ENCODE measurements around the gene MYL11. TPM values are rescaled to one million over a fixed set of nuclear protein-coding genes. Genes with fewer than 3 reads are reported as not detected.
A peak's percentile ranks its signal among the peaks of the same experiment; 100 is the strongest.

Gene MYL11
- total RNA-seq, 6 experiments from 2014 or later, result 0.77 to 1.2 (median 0.82) TPM; not detected in 3

DNA sequence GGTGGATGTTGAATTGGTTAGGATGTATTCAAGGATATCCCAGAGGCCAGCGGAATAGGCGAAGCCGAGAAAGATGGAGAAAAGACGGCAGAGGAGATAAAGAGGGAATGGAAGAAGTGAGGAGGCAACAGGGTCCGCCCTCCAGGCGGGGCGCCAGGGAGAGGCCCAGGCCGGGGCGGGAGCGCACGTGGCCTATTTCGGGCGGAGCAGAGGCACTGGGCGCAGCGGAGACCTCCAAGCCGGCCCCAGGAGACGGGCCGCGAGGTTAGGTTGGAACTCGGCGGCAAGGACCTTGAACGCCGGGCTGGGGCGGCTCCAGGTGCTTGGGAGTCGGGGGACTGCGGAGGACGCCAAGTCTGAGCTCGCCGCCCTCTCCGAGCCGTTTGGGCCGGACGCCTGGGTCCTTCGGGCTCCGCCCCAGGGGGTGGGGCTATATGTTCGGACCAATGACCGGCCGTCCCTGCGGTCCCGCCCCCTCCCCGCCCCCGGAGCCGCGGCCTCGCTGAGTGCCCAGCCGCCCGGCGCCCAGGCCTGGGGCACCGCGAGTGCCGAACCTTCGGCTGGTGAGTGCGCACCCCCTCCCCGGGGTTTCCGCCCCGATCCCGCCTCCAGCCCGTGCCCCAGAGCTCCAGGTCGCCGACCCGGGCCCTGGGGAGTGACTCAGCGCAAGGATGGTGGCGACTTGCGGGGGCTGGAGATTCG lies 32.7 kb downstream of the MYL11 start, which contains the start of gene ZNF771:
ZNF771 (plus strand) TSS at position 505 of the 702 bp plus-strand sequence. CDS start 448 bp downstream, outside the sequence.
- H3K27ac Mint-ChIP-seq, result peak within 1 kb of the TSS; percentile 84
- peaks cover 1% of the 10 kb centered on the region; the same call in 1 of the 2 replicates for H3K27me3 Mint-ChIP-seq (ENCODE audit: insufficient read depth)
- peaks cover 31% of the 10 kb centered on the region for H3K4me1 Mint-ChIP-seq (ENCODE audit: low read depth)

GRCh38 chr16:30407804-30408534 lies 33.4 kb downstream of the MYL11 start:
- H3K9me3 Mint-ChIP-seq, result no peaks in the 10 kb centered on the region
- H3K36me3 Mint-ChIP-seq (ENCODE audit: low read depth), result peaks cover 6% of the 10 kb centered on the region
- peak overlapping the region; percentile 91 for H3K4me3 Mint-ChIP-seq
- TF ChIP-seq CTCF (IDR thresholded peaks at IDR 0.05), result no peak
- peak; percentile 41 for DNase-seq
- peaks cover 33% of the 10 kb centered on the region for H3K4me1 Mint-ChIP-seq (ENCODE audit: low read depth)
- peak overlapping the region; percentile 83 for H3K27ac Mint-ChIP-seq
- H3K27me3 Mint-ChIP-seq (ENCODE audit: insufficient read depth), result peaks cover 1% of the 10 kb centered on the region; the same call in 1 of the 2 replicates

More for the DNA sequence above, 32.7 kb downstream of the MYL11 start, which contains the start of gene ZNF771:
- Mint-ChIP-seq H3K36me3 (ENCODE audit: low read depth) (peaks cover 4% of the 10 kb centered on the region), H3K9me3 (no peaks in the 10 kb centered on the region), H3K4me3 (peak within 1 kb of the TSS; percentile 91)
- peak; percentile 71 for DNase-seq
- TF ChIP-seq CTCF (IDR thresholded peaks at IDR 0.05), result peak; percentile 28

GRCh38 chr16:30409125-30410060 lies 34.8 kb downstream of the MYL11 start:
- Mint-ChIP-seq H3K27ac (peak overlapping the region; percentile 63), H3K36me3 (ENCODE audit: low read depth) (peaks cover 11% of the 10 kb centered on the region), H3K4me1 (ENCODE audit: low read depth) (peaks cover 33% of the 10 kb centered on the region), H3K4me3 (peak overlapping the region; percentile 91), H3K9me3 (no peaks in the 10 kb centered on the region), H3K27me3 (ENCODE audit: insufficient read depth) (peaks cover 1% of the 10 kb centered on the region; the same call in 1 of the 2 replicates)
- peak; percentile 76 for DNase-seq
- TF ChIP-seq CTCF (IDR thresholded peaks at IDR 0.05), result peak; percentile 95

GRCh38 chr16:30413112-30413806 lies 38.7 kb downstream of the MYL11 start:
- H3K36me3 Mint-ChIP-seq (ENCODE audit: low read depth), result peaks cover 11% of the 10 kb centered on the region
- peaks cover 1% of the 10 kb centered on the region; the same call in 1 of the 2 replicates for H3K27me3 Mint-ChIP-seq (ENCODE audit: insufficient read depth)
- TF ChIP-seq CTCF (IDR thresholded peaks at IDR 0.05), result no peak
- H3K9me3 Mint-ChIP-seq, result no peaks in the 10 kb centered on the region
- H3K27ac Mint-ChIP-seq, result no peak overlapping the region; the same call in 1 of the 2 replicates
- no peak for DNase-seq
- no peak overlapping the region for H3K4me3 Mint-ChIP-seq
- peaks cover 41% of the 10 kb centered on the region for H3K4me1 Mint-ChIP-seq (ENCODE audit: low read depth)

Data from HFFc6 (cell line).